SK-N-SH (cell line): ENCODE data around the gene PPP1R3G. TPM values are rescaled to one million over a fixed set of nuclear protein-coding genes. Genes with fewer than 3 reads are reported as not detected.

Experiments
- CTCF ChIA-PET: fragments of 300-600, 350-600 bp; formaldehyde crosslinking; extraction: SDS; loops from one replicate; lab custom pipeline; 2021; lab: Yijun Ruan, JAX
- POLR2A ChIA-PET: fragments of 350-600 bp; sonication (Branson Sonifier 250); formaldehyde crosslinking; extraction: SDS; loops from one replicate; lab custom pipeline; 2020; ENCODE audit warnings: antibody characterized with exemption, inconsistent platforms; lab: Yijun Ruan, JAX
- DNase-seq: peaks from one replicate; pipeline ENCODE4 v3.0.0; 2012
- H2AFZ ChIP-seq: fragments of 200-600 bp; sonication (generic); 2 replicates; pipeline ENCODE4 v1.8.1; 2016; ENCODE audit warnings: antibody characterized with exemption, mild to moderate bottlenecking, low read depth
- H3F3A ChIP-seq: fragments of 200-600 bp; sonication (generic); replicated peaks from 2 replicates; pipeline ENCODE3; 2016; ENCODE audit warnings: antibody characterized with exemption, mild to moderate bottlenecking; ENCODE audit not compliant: insufficient read depth
- H3K27ac ChIP-seq, 2 experiments: fragments of 200-500 bp in 1 of 2; fragments of 200-600 bp in 1 of 2; sonication (Bioruptor generic) in 1 of 2; sonication (generic), shearing (Covaris generic) in 1 of 2; 2 replicates each; pipeline versions ENCODE4 v1.5.1 to v1.6.1; 2014 to 2016; ENCODE audit warnings: low read depth in 2 of 2, inconsistent platforms in 1 of 2, low read length in 1 of 2, mild to moderate bottlenecking in 1 of 2, mixed read lengths in 1 of 2
- H3K27me3 ChIP-seq: fragments of 200-600 bp; sonication (generic), shearing (Covaris generic); 2 replicates; pipeline ENCODE4 v1.6.1; 2016; ENCODE audit warnings: mixed run types; ENCODE audit not compliant: insufficient read depth
- H3K36me3 ChIP-seq, 2 experiments: fragments of 200-500 bp in 1 of 2; fragments of 200-600 bp in 1 of 2; sonication (Bioruptor generic) in 1 of 2; sonication (generic) in 1 of 2; replicated peaks in 1 of 2; 2 replicates each; pipeline versions ENCODE3 to v1.5.1; 2014 to 2016; ENCODE audit warnings: low read length in 1 of 2, mild to moderate bottlenecking in 1 of 2; ENCODE audit not compliant: insufficient read depth in 2 of 2, control insufficient read depth in 1 of 2
- H3K4me1 ChIP-seq, 2 experiments: fragments of 200-500 bp in 1 of 2; fragments of 200-600 bp in 1 of 2; sonication (Bioruptor generic) in 1 of 2; sonication (generic), shearing (Covaris generic) in 1 of 2; 2 replicates each; pipeline versions ENCODE4 v1.5.1 to v1.6.1; 2014 to 2016; ENCODE audit warnings: low read depth in 1 of 2, low read length in 1 of 2, mixed run types in 1 of 2; ENCODE audit not compliant: insufficient read depth in 2 of 2, control insufficient read depth in 1 of 2
- H3K4me2 ChIP-seq: fragments of 200-600 bp; sonication (generic), shearing (Covaris generic); 2 replicates; pipeline ENCODE4 v1.6.1; 2017; ENCODE audit warnings: mixed run types
- H3K4me3 ChIP-seq, 2 experiments: fragments of 200-500 bp in 1 of 2; fragments of 200-600 bp in 1 of 2; sonication (Bioruptor generic) in 1 of 2; sonication (generic), shearing (Covaris generic) in 1 of 2; 2 replicates each; pipeline versions ENCODE4 v1.5.1 to v1.8.1; 2014 to 2016; ENCODE audit warnings: low read depth in 2 of 2, inconsistent platforms in 1 of 2, low read length in 1 of 2, mild to moderate bottlenecking in 1 of 2, mixed read lengths in 1 of 2, moderate library complexity in 1 of 2
- H3K79me2 ChIP-seq: fragments of 200-600 bp; sonication (generic); 2 replicates; pipeline ENCODE4 v1.8.1; 2017; ENCODE audit warnings: mild to moderate bottlenecking; ENCODE audit not compliant: insufficient read depth
- H3K9ac ChIP-seq: fragments of 200-600 bp; sonication (generic); 2 replicates; pipeline ENCODE4 v1.6.1; 2017; ENCODE audit warnings: mixed run types
- H3K9me2 ChIP-seq: fragments of 200-600 bp; sonication (generic); 2 replicates; pipeline ENCODE4 v1.6.1; 2017; ENCODE audit warnings: mixed run types
- H3K9me3 ChIP-seq: fragments of 200-600 bp; sonication (generic); 2 replicates; pipeline ENCODE4 v1.6.1; 2017; ENCODE audit warnings: mixed run types, mild to moderate bottlenecking, moderate library complexity
- H4K20me1 ChIP-seq: fragments of 200-600 bp; sonication (generic); 2 replicates; pipeline ENCODE4 v1.6.1; 2017; ENCODE audit warnings: mild to moderate bottlenecking, mixed run types; ENCODE audit not compliant: insufficient read depth
- CHD2 ChIP-seq: fragments of 150-350 bp; IDR thresholded peaks from 2 replicates; pipeline ENCODE4 v1.6.1; 2018; ENCODE audit warnings: low read length; ENCODE audit not compliant: partially characterized antibody
- FOXJ3 ChIP-seq: sonication (generic); formaldehyde crosslinking; IDR thresholded peaks from 2 replicates; pipeline ENCODE4 v1.5.1; 2020; ENCODE audit warnings: mild to moderate bottlenecking, missing genetic modification reagents
- FOXM1 ChIP-seq: IDR thresholded peaks from 2 replicates; pipeline ENCODE4 v1.4.0; 2012; ENCODE audit warnings: low read depth, mild to moderate bottlenecking
- GABPA ChIP-seq: IDR thresholded peaks from 2 replicates; pipeline ENCODE4 v1.4.0; 2012; ENCODE audit warnings: low read depth, mild to moderate bottlenecking
- NFIC ChIP-seq: IDR thresholded peaks from 2 replicates; pipeline ENCODE4 v1.4.0; 2012; ENCODE audit warnings: borderline replicate concordance
- NRF1 ChIP-seq: IDR thresholded peaks from 2 replicates; pipeline ENCODE4 v1.6.1; 2012; ENCODE audit warnings: low read depth, mild to moderate bottlenecking, low read length
- RAD21 ChIP-seq: IDR thresholded peaks from 2 replicates; pipeline ENCODE4 v1.6.1; 2012; ENCODE audit warnings: mild to moderate bottlenecking, low read length
- RFX5 ChIP-seq: IDR thresholded peaks from 2 replicates; pipeline ENCODE4 v1.6.1; 2012; ENCODE audit warnings: mild to moderate bottlenecking, improper control_type of control experiment, low read length
- RXRA ChIP-seq: IDR thresholded peaks from 2 replicates; pipeline ENCODE4 v1.4.0; 2012; ENCODE audit warnings: low read depth, mild to moderate bottlenecking, borderline replicate concordance
- SIN3A ChIP-seq: IDR thresholded peaks from 2 replicates; pipeline ENCODE4 v1.6.1; 2012; ENCODE audit warnings: low read depth, mild to moderate bottlenecking, low read length, moderate library complexity, borderline replicate concordance
- TAF1 ChIP-seq: IDR thresholded peaks from 2 replicates; pipeline ENCODE4 v1.6.1; 2012; ENCODE audit warnings: low read depth, mild to moderate bottlenecking, low read length, moderate library complexity, borderline replicate concordance
- YY1 ChIP-seq: IDR thresholded peaks from 2 replicates; pipeline ENCODE4 v1.4.0; 2012; ENCODE audit warnings: low read depth, mild to moderate bottlenecking
- WGBS: methylation state at CpG from one replicate; pipeline ENCODE4 v1.1.6; 2017; ENCODE audit warnings: low lambda C conversion rate; 5-methylcytosine and 5-hydroxymethylcytosine counted together
- polyA plus RNA-seq, 3 experiments: library from polyadenylated mRNA; depleted of rRNA; stranded (reverse); fragments of >200 nt; gene quantifications; 2 replicates each; pipeline ENCODE4 v1.2.3, GENCODE V29; 2012
- TF ChIP-seq, protein P1 (sequence below): fragments of 200-600 bp; sonication (generic); IDR thresholded peaks from 2 replicates; pipeline ENCODE4 v1.6.1; 2017; ENCODE audit warnings: antibody characterized with exemption, mild to moderate bottlenecking, moderate library complexity
- TF ChIP-seq, protein P2 (sequence below): IDR thresholded peaks from 2 replicates; pipeline ENCODE4 v1.6.1; 2012; ENCODE audit warnings: mild to moderate bottlenecking, low read depth, low read length, moderate library complexity
- TF ChIP-seq, protein P3 (sequence below): fragments of 150-350 bp; IDR thresholded peaks from 2 replicates; pipeline ENCODE4 v1.6.1; 2016; ENCODE audit warnings: mild to moderate bottlenecking, low read depth, low read length
- TF ChIP-seq, protein P4 (sequence below): IDR thresholded peaks from 2 replicates; pipeline ENCODE4 v1.4.0; 2012; ENCODE audit warnings: low read depth, borderline replicate concordance

PPP1R3G gene
- polyA plus RNA-seq, 1 of the 3 experiments (the other 2 are of a cell fraction) = 0.10 TPM

DNA sequence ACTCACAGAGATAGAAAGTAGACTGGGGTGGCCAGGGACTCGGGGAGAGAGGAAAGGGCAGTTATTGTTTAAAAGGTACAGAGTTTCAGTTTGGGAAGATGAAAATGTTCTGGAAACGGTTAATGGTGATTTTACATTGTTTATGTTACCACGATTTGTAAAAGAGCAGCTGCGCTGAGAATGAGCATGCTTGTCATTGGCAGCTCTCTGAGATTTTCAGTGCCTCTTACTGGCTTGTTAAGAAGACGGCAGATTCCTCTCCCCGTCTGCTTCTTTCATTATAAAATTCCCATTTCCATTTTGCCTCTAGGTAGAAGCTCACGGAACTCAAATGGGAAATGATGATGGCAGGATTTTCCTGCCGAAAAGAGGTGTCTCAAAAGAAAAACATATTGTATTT lies 39.7 kb upstream of the PPP1R3G start (continued):
- TF ChIP-seq TAF1 (no peak), CHD2 (no peak), RAD21 (no peak), RFX5 (no peak), FOXM1 (no peak)

DNA sequence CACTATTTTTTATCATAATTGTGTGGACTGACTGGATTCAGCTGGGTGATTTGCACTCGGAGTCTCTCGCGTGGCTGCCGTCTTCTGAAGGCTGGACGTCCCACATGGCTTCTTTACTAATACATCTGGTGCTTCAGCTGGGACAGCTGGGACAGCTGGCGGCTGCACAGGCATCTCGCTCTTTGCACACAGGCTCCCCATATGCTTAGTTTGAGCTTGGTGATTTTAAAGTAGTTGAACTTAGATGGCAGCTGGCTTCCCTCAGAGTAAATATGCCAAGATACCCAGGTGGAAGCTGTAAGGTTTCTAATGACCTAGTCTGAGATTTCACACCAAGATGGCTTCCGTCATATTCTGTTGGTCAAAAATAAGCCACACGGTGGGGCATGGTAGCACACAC lies 38.7 kb upstream of the PPP1R3G start:
- no peaks in the 10 kb centered on the region for H3F3A ChIP-seq
- ChIA-PET POLR2A (no interaction called here), CTCF (interaction anchor here (3.3 kb wide), 1 partner anchor 15 kb away, joined by 13 read pairs; no protein-coding TSS in a partner anchor)
- no peaks in the 10 kb centered on the region for H3K79me2 ChIP-seq
- H4K20me1 ChIP-seq = no peaks in the 10 kb centered on the region
- no peak overlapping the region for H3K9ac ChIP-seq
- no peak overlapping the region for H3K27ac ChIP-seq
- no peak overlapping the region for H2AFZ ChIP-seq
- H3K36me3 ChIP-seq = no peaks in the 10 kb centered on the region
- TF ChIP-seq CHD2 (no peak), YY1 (no peak), TAF1 (no peak), RXRA (no peak)
- no peak overlapping the region for H3K4me2 ChIP-seq
- no peaks in the 10 kb centered on the region for H3K4me1 ChIP-seq
- no peaks in the 10 kb centered on the region for H3K27me3 ChIP-seq
- no peaks in the 10 kb centered on the region for H3K9me2 ChIP-seq
- no peak overlapping the region for H3K4me3 ChIP-seq
- WGBS = 92% methylated on average over 9 of the region's 9 CpGs
- DNase-seq = no peak
- no peaks in the 10 kb centered on the region for H3K9me3 ChIP-seq

DNA sequence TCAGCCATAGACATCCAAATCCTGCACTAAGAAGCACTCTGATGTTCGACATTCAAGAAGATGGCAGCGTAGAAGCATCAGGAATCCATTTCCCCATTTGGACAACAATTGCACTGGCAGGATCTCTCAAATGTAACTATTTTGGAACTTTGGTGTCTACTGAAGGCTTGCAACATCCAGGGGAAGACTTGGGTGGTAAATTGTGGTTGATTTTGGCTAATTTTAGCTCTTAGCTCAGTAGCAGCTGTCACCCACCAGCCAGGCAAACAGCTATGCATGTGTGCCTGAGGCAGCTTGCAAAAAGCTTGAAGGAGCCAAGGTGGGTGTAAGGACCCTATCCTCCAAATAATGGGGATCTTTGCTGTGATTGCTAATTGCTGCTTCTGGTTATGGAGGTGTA lies 35.1 kb upstream of the PPP1R3G start:
- Histone ChIP-seq H4K20me1 (no peaks in the 10 kb centered on the region), H3K27ac (no peak overlapping the region), H3K9me3 (no peaks in the 10 kb centered on the region), H3K27me3 (no peaks in the 10 kb centered on the region), H3K79me2 (no peaks in the 10 kb centered on the region), H3K4me2 (no peak overlapping the region), H2AFZ (no peak overlapping the region), H3K9me2 (no peaks in the 10 kb centered on the region), H3K4me3 (no peak overlapping the region), H3F3A (no peaks in the 10 kb centered on the region), H3K4me1 (peaks cover 3 to 12% of the 10 kb centered on the region in 2 experiments; a peak in 3 of 4 replicates), H3K9ac (no peak overlapping the region), H3K36me3 (no peaks in the 10 kb centered on the region)
- CTCF ChIA-PET = no interaction called here
- WGBS = 74% methylated on average over 2 of the region's 2 CpGs
- POLR2A ChIA-PET = no interaction called here
- no peak for DNase-seq
- no peak for TF ChIP-seq CHD2
- TF ChIP-seq NFIC = no peak
- no peak for TF ChIP-seq FOXJ3 (CRISPR knock-in tag)
- no peak for TF ChIP-seq YY1
- no peak for TF ChIP-seq RXRA
- TF ChIP-seq, protein P1, sequence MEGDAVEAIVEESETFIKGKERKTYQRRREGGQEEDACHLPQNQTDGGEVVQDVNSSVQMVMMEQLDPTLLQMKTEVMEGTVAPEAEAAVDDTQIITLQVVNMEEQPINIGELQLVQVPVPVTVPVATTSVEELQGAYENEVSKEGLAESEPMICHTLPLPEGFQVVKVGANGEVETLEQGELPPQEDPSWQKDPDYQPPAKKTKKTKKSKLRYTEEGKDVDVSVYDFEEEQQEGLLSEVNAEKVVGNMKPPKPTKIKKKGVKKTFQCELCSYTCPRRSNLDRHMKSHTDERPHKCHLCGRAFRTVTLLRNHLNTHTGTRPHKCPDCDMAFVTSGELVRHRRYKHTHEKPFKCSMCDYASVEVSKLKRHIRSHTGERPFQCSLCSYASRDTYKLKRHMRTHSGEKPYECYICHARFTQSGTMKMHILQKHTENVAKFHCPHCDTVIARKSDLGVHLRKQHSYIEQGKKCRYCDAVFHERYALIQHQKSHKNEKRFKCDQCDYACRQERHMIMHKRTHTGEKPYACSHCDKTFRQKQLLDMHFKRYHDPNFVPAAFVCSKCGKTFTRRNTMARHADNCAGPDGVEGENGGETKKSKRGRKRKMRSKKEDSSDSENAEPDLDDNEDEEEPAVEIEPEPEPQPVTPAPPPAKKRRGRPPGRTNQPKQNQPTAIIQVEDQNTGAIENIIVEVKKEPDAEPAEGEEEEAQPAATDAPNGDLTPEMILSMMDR = no peak
- TF ChIP-seq RAD21 = no peak
- no peak for TF ChIP-seq RFX5
- TF ChIP-seq GABPA = no peak
- TF ChIP-seq SIN3A = no peak
- TF ChIP-seq NRF1 = no peak
- TF ChIP-seq, protein P2, sequence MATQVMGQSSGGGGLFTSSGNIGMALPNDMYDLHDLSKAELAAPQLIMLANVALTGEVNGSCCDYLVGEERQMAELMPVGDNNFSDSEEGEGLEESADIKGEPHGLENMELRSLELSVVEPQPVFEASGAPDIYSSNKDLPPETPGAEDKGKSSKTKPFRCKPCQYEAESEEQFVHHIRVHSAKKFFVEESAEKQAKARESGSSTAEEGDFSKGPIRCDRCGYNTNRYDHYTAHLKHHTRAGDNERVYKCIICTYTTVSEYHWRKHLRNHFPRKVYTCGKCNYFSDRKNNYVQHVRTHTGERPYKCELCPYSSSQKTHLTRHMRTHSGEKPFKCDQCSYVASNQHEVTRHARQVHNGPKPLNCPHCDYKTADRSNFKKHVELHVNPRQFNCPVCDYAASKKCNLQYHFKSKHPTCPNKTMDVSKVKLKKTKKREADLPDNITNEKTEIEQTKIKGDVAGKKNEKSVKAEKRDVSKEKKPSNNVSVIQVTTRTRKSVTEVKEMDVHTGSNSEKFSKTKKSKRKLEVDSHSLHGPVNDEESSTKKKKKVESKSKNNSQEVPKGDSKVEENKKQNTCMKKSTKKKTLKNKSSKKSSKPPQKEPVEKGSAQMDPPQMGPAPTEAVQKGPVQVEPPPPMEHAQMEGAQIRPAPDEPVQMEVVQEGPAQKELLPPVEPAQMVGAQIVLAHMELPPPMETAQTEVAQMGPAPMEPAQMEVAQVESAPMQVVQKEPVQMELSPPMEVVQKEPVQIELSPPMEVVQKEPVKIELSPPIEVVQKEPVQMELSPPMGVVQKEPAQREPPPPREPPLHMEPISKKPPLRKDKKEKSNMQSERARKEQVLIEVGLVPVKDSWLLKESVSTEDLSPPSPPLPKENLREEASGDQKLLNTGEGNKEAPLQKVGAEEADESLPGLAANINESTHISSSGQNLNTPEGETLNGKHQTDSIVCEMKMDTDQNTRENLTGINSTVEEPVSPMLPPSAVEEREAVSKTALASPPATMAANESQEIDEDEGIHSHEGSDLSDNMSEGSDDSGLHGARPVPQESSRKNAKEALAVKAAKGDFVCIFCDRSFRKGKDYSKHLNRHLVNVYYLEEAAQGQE = no peak
- TF ChIP-seq, protein P3, sequence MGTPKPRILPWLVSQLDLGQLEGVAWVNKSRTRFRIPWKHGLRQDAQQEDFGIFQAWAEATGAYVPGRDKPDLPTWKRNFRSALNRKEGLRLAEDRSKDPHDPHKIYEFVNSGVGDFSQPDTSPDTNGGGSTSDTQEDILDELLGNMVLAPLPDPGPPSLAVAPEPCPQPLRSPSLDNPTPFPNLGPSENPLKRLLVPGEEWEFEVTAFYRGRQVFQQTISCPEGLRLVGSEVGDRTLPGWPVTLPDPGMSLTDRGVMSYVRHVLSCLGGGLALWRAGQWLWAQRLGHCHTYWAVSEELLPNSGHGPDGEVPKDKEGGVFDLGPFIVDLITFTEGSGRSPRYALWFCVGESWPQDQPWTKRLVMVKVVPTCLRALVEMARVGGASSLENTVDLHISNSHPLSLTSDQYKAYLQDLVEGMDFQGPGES = no peak
- TF ChIP-seq, protein P4, sequence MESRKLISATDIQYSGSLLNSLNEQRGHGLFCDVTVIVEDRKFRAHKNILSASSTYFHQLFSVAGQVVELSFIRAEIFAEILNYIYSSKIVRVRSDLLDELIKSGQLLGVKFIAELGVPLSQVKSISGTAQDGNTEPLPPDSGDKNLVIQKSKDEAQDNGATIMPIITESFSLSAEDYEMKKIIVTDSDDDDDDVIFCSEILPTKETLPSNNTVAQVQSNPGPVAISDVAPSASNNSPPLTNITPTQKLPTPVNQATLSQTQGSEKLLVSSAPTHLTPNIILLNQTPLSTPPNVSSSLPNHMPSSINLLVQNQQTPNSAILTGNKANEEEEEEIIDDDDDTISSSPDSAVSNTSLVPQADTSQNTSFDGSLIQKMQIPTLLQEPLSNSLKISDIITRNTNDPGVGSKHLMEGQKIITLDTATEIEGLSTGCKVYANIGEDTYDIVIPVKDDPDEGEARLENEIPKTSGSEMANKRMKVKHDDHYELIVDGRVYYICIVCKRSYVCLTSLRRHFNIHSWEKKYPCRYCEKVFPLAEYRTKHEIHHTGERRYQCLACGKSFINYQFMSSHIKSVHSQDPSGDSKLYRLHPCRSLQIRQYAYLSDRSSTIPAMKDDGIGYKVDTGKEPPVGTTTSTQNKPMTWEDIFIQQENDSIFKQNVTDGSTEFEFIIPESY = no peak
- no peak for TF ChIP-seq FOXM1
